ENCODE data around the gene SNORC. TPM values are rescaled to one million over a fixed set of nuclear protein-coding genes. Genes with fewer than 3 reads are reported as not detected.
A peak's percentile ranks its signal among the peaks of the same experiment; 100 is the strongest.
"Not testable (repeated sequence)": the region's sequence is repeated elsewhere in the genome, so short reads cannot be mapped to it uniquely, and the experiment has no call there.

The SNORC gene
- polyA plus RNA-seq, 4 donors: 1.2 to 2.4 (median 1.7) TPM

- no peak for DNase-seq (ENCODE audit: low read depth in 4 of 4, low spot score in 3 of 4)
Measured at GRCh38 chr2:232894251-232894650, 24.2 kb downstream of the SNORC start.

- DNase-seq (ENCODE audit: low read depth in 4 of 4, low spot score in 3 of 4): no peak
Measured at GRCh38 chr2:232894746-232895145, 24.7 kb downstream of the SNORC start.

- DNase-seq (ENCODE audit: low read depth in 4 of 4, low spot score in 3 of 4): no peak
Measured at GRCh38 chr2:232896111-232896510, 26.0 kb downstream of the SNORC start.

- no peak for DNase-seq (ENCODE audit: low read depth in 4 of 4, low spot score in 3 of 4)
Measured at GRCh38 chr2:232896720-232897597, 26.9 kb downstream of the SNORC start.

- DNase-seq (ENCODE audit: low read depth in 4 of 4, low spot score in 3 of 4): no peak
Measured at GRCh38 chr2:232897598-232898408, 27.7 kb downstream of the SNORC start.

- no peak for DNase-seq (ENCODE audit: low read depth in 4 of 4, low spot score in 3 of 4)
Measured at GRCh38 chr2:232898592-232899543, 28.8 kb downstream of the SNORC start.

- peak in 1 of 4 donors; percentile 17 for DNase-seq (ENCODE audit: low read depth in 4 of 4, low spot score in 3 of 4)
Measured at GRCh38 chr2:232900811-232901735, 31.0 kb downstream of the SNORC start.

- DNase-seq (ENCODE audit: low read depth in 4 of 4, low spot score in 3 of 4): no peak
Measured at GRCh38 chr2:232901736-232902578, 31.9 kb downstream of the SNORC start.

GRCh38 chr2:232903989-232904388 is 33.9 kb downstream of the SNORC start:
- DNase-seq (ENCODE audit: low read depth in 4 of 4, low spot score in 3 of 4): no peak

GRCh38 chr2:232906867-232907717 is 37.0 kb downstream of the SNORC start:
- not testable (repeated sequence) for DNase-seq (ENCODE audit: low read depth in 4 of 4, low spot score in 3 of 4)

- not testable (repeated sequence) for DNase-seq (ENCODE audit: low read depth in 4 of 4, low spot score in 3 of 4)
Measured at GRCh38 chr2:232907718-232908085, 37.6 kb downstream of the SNORC start.

GRCh38 chr2:232908695-232909094 is 38.6 kb downstream of the SNORC start:
- no peak for DNase-seq (ENCODE audit: low read depth in 4 of 4, low spot score in 3 of 4)

GRCh38 chr2:232910376-232910775 is 40.3 kb downstream of the SNORC start:
- DNase-seq (ENCODE audit: low read depth in 4 of 4, low spot score in 3 of 4): no peak

- no peak for DNase-seq (ENCODE audit: low read depth in 4 of 4, low spot score in 3 of 4)
Measured at GRCh38 chr2:232911712-232912277, 41.7 kb downstream of the SNORC start.

GRCh38 chr2:232913903-232914302 is 43.8 kb downstream of the SNORC start:
- no peak for DNase-seq (ENCODE audit: low read depth in 4 of 4, low spot score in 3 of 4)

- no peak for DNase-seq (ENCODE audit: low read depth in 4 of 4, low spot score in 3 of 4)
Measured at GRCh38 chr2:232919141-232919540, 49.1 kb downstream of the SNORC start.

- DNase-seq (ENCODE audit: low read depth in 4 of 4, low spot score in 3 of 4): no peak
Measured at GRCh38 chr2:232920055-232920454, 50.0 kb downstream of the SNORC start.
